GM19397 (cell line): Measurements from ENCODE around the gene UNC45A.

Source experiments
- ATAC-seq: cut with Tn5 transposase; IDR thresholded peaks from one replicate; pipeline ENCODE4 v1.9.1; 2021; ENCODE audit warnings: mild to moderate bottlenecking, moderate library complexity; ENCODE audit not compliant: unreplicated experiment

Gene UNC45A

GRCh38 chr15:90998737-90999136 lies 63.7 kb downstream of the UNC45A start:
- no peak for ATAC-seq

GRCh38 chr15:91001209-91001608 lies 66.1 kb downstream of the UNC45A start:
- ATAC-seq, result no peak
